Lower leg skin (tissue), 3 donors: ENCODE results near the gene ITGB1BP1.

Source experiments
- POLR2A ChIP-seq, 2 donors: fragments of 450-650 bp; IDR thresholded peaks; one replicate each; pipeline ENCODE4 v1.6.1; 2016 to 2017; ENCODE audit warnings: antibody characterized with exemption in 2 of 2, mild to moderate bottlenecking in 1 of 2, moderate library complexity in 1 of 2
- TF ChIP-seq, protein P1 (sequence below), 3 donors: fragments of 450-650 bp; IDR thresholded peaks; one replicate each; pipeline ENCODE4 v1.5.1; 2016; ENCODE audit warnings: antibody characterized with exemption in 3 of 3, mild to moderate bottlenecking in 3 of 3, moderate library complexity in 2 of 3

DNA sequence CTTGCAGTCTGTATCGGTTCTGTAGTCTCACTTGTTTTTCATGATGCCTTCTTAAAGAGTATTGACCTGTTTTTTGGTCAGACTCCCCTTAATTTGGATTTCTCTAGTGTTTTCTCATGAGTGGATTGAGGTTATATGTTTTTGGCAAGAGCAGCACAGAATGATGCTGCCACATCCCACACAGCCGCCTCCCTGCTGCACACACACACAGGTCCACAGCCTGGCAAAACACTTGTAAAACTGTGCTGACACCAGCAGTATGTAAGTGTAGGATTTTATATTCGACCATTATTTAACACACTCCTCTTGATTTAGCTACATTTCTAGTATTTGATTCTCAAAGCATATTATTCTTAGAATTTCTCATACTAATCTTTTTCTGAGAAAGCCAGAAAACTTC is 68.1 kb downstream of the ITGB1BP1 start:
- TF ChIP-seq, protein P1, sequence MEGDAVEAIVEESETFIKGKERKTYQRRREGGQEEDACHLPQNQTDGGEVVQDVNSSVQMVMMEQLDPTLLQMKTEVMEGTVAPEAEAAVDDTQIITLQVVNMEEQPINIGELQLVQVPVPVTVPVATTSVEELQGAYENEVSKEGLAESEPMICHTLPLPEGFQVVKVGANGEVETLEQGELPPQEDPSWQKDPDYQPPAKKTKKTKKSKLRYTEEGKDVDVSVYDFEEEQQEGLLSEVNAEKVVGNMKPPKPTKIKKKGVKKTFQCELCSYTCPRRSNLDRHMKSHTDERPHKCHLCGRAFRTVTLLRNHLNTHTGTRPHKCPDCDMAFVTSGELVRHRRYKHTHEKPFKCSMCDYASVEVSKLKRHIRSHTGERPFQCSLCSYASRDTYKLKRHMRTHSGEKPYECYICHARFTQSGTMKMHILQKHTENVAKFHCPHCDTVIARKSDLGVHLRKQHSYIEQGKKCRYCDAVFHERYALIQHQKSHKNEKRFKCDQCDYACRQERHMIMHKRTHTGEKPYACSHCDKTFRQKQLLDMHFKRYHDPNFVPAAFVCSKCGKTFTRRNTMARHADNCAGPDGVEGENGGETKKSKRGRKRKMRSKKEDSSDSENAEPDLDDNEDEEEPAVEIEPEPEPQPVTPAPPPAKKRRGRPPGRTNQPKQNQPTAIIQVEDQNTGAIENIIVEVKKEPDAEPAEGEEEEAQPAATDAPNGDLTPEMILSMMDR (IDR thresholded peaks at IDR 0.05), result no peak
- TF ChIP-seq POLR2A (IDR thresholded peaks at IDR 0.05), result no peak
